ENCODE results near the gene LRRC63. TPM values are rescaled to one million over a fixed set of nuclear protein-coding genes. Genes with fewer than 3 reads are reported as not detected.
"Not testable (repeated sequence)": the region's sequence is repeated elsewhere in the genome, so short reads cannot be mapped to it uniquely, and the experiment has no call there.

LRRC63 gene
- 0.10 TPM for total RNA-seq

DNA sequence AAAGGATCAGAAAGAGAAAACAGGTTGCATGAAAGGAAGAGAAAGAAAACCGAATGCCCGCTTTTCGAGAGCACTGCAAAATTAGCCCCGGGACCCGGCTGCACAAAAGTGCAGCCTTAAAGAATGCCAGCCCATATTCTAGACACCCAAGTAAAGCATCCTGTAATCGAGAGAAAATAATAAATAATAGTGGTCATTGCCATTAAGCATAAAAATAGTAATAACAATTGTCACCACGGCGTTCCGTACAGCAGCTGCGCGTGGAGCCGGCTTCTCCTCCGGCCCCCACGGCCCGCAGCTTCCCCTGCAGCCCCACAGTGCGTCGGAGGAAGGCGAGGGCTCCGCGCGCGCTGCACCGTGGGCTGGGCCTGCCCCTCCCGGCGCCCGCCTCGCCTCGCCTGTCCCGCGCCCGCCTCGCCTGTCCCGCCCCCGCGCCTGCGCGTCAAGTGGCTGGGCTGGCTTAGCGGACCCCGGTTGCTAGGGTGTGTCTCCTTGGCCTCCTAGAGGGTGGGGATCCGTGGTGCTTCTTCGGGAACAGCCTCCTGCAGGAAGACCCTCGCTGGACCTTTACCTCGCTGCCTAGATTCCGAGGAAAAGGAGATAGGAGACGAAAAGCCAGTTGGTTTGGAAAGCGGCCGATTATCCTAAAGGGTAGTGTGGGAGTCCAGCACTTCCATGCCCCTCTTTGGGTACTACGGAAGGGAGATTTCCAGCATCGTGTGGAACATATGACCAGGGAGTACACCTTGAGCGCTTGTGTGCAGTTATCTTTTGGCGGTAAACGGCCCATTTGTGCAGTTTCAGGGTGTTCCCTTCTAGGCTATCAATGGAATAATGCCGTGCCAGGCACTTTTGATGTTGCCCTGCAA, at the start of gene LRRC63:
Gene LRRC63 (plus strand): TSS at position 446 of the 869 bp plus-strand sequence. CDS start 1,107 bp downstream, outside the sequence.
- DNase-seq: no peak

DNA sequence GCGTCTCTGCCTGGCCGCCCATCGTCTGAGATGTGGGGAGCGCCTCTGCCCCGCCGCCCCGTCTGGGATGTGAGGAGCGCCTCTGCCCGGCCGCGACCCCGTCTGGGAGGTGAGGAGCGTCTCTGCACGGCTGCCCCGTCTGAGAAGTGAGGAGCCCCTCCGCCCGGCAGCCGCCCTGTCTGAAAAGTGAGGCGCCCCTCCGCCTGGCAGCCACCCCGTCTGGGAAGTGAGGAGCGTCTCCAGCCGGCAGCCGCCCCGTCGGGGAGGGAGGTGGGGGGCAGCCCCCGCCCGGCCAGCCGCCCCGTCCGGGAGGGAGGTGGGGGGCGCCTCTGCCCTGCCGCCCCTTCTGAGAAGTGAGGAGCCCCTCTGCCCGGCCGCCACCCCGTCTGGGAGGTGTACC, 49.0 kb upstream of the LRRC63 start:
- DNase-seq: not testable (repeated sequence)

GRCh38 chr13:46164661-46165060, 47.1 kb upstream of the LRRC63 start:
- DNase-seq: no peak

GRCh38 chr13:46165485-46166223, 46.1 kb upstream of the LRRC63 start:
- no peak for DNase-seq

DNA sequence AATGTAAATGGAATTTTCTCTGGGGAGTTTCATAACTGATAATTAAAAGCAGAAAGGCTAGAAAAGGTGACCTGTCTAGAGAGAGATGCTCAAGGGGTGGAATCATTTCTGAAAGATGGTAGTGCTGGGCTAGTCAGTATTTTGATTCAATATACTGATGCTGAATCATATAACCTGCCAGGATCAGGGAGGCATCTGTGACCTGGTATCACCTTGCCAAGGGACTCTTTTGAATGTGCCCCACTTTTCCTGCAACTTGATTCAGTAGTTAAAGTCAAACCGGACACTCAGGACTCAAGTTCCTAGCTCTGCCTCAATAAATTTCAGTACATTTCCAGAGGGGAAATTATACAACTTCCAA, 45.5 kb upstream of the LRRC63 start:
- DNase-seq: no peak

- no peak for DNase-seq
Measured at GRCh38 chr13:46166947-46167610, 44.6 kb upstream of the LRRC63 start.

DNA sequence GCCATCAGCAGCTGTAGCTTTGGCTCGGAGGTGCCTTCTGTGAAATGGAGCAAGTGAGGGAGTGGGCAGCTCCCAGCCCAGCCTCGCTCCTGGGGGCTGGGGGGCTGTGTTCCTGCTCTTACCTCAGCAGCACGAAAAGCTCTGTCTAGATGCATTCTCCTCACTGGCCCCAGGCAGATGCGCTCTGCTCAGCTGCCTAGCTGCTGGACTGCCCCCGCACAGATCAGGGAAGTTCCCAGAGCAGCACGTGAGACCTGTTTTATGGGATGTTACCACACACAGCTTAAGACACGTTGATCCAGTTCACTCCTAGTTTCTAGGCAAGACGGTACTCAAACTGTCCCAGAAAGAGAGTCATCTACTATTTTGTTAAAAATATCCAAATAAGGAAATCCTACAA, 43.4 kb upstream of the LRRC63 start:
- DNase-seq: no peak

GRCh38 chr13:46168783-46169182, 42.9 kb upstream of the LRRC63 start:
- no peak for DNase-seq

DNA sequence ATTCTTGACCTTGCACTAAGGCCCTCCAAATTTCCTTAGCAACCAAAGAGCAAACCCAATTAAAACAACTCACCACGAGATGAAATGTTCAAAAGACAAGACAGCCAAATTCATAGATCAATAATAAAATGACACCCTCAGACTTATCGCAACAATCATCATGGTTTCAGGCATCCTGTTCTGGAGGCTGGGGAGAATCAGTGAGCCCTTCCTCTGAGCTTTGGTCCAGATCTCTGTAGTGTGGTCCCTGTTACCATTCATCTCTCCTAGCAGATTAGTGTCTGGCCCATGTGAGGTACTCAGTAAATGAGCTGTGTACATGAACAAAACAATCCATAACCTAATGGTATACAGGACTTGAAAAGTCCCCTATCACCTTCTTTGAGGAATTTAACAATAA, 42.0 kb upstream of the LRRC63 start:
- no peak for DNase-seq

DNA sequence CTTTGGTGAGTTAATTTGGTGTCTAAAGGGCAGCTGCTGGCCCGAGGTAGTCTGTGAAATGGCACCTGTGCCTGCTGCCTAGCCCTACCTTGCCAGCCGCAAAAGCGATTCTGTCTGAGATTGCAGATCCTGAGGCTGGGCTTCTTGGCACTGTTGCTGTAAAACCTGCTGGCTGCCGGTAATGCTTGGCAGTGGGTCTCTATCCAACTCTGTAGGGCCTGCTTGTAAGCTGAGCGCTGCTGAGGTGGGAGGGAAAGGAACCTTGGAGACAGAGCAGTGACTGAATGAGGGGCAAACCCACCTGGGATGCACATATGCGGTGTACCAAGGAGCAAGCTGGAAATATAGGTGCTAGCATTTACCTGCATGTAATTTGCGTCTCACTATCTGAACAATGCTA, 41.5 kb upstream of the LRRC63 start:
- DNase-seq: no peak

DNA sequence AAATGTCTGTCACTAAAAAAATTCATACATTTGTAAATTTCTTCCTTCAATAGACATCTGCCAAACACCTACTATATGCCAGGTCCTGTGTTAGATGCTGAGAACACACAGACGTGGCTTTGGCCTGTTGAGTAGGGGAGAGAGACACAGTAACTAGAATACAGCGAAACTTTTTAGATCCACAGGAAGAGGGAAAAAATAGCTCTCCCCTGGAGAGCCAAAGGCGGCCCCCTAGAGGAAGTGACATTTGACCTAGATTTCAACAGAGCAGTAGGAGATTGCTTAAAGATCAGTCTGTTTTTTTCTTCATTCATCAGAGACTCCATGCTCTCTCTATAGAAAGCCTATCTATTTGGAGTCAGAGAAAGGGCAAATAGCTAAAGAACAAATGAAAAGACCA, 41.0 kb upstream of the LRRC63 start:
- DNase-seq: no peak

DNA sequence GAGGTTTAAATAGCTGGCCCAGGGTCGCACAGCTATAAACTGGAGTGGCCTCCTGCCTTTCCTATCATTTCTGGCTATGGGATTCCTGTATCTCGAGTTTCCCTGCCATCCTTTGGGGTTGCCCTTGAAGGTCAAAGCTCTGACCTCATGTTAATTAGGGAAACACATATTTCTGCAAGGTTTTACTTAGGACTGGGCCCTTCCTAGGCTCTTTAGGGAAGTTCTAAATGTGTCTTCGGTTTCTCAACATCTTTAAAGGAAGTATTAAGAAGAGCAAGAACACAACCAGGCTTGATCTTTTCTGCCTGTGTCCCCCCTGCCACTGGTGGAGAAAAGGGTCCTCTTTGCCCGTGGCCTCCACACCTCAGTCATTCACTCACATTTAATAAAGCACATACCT, 40.5 kb upstream of the LRRC63 start:
- DNase-seq: no peak

GRCh38 chr13:46171739-46172138, 40.0 kb upstream of the LRRC63 start:
- DNase-seq: no peak

DNA sequence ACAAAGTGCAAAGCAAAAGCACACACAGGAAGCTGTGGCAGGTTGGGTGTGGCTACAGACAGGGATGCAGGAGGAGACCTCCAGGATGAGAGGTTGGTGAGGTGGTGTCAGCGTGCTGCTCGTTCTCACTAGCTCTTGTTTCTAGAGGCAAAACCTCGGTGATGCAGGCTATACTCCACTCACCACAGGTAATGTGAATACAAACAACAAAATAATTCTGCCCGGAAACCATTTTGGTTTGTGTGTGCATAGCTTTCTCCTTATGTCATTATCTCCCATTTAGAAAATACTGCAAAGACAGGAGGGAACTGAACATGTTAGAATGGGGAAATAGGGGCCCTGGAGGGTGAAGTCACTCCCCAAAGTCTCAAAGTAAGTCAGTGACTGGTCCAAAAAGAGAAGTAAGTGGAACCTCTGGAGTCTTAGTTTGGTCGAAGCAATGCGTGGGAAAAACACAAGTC, 39.2 kb upstream of the LRRC63 start:
- DNase-seq: no peak

- DNase-seq: no peak
Measured at GRCh38 chr13:46173656-46174055, 38.1 kb upstream of the LRRC63 start.

DNA sequence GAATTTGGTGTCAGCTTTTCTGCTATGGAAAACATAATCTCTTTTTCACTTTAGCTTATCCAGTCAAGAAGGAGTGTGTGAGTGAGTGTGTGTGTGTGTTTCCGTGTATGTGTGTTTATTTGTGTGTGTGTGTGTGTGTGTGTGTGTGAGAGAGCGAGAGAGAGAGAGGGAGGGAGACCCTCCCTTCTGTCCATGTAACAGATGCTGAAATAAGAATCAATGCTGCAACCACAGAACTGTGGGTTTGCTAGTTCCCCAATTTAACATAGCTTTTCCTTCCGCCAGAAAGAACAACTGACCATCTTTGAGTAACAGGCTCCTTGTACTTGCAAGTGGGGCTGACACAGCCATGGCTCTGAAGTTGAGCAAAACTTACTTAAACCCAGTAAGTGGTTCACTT, 35.0 kb upstream of the LRRC63 start:
- no peak for DNase-seq

GRCh38 chr13:46178143-46178542, 33.6 kb upstream of the LRRC63 start:
- no peak for DNase-seq

- DNase-seq: no peak
Measured at GRCh38 chr13:46178821-46179220, 32.9 kb upstream of the LRRC63 start.

DNA sequence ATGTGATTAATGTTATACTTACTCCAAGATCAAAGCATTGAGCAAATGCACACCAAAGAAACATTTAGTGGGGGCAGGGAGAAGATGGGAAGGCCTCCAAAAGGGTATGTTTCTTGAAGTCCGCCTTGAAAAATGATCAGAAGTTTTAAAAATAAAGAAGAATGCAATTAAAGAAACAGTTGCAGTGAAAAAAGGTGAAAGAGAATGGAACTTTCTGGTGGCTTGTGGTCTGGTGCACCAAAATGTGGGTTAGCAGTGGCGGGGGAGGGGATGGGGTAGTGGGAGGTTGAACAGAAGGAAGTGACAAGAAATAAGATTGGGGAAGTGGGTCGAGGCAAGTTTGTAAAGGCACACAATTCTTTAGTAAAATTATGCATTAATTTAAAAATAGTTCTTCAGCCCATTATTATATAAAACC, 32.2 kb upstream of the LRRC63 start:
- DNase-seq: no peak

- DNase-seq: no peak
Measured at GRCh38 chr13:46179969-46180763, 31.6 kb upstream of the LRRC63 start.

DNA sequence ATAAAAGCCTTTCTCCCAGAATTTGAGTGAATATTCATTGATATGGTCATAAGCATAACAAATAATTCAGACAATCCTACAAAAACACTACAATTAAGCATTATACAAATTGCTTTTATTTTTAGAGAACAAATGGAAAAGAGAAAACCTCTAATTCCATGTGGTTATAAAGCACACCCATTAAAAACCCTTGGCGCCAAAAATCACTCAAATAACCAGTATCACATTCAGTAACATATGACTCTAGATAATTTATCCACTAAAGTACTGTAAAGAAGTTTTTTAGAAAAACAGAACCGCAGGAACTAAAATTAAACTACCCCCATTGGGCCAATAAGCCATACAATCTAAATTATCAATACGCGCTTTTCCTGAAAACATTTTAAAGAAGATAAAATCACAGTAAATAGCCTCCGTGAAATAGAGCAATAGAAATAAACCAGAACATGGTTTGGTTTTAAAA, 30.3 kb upstream of the LRRC63 start:
- no peak for DNase-seq

Measured in skin of body (tissue), 2 donors.